ENCODE results near the gene VTI1A.
"Not testable (repeated sequence)": the region's sequence is repeated elsewhere in the genome, so short reads cannot be mapped to it uniquely, and the experiment has no call there.

The VTI1A gene

DNA sequence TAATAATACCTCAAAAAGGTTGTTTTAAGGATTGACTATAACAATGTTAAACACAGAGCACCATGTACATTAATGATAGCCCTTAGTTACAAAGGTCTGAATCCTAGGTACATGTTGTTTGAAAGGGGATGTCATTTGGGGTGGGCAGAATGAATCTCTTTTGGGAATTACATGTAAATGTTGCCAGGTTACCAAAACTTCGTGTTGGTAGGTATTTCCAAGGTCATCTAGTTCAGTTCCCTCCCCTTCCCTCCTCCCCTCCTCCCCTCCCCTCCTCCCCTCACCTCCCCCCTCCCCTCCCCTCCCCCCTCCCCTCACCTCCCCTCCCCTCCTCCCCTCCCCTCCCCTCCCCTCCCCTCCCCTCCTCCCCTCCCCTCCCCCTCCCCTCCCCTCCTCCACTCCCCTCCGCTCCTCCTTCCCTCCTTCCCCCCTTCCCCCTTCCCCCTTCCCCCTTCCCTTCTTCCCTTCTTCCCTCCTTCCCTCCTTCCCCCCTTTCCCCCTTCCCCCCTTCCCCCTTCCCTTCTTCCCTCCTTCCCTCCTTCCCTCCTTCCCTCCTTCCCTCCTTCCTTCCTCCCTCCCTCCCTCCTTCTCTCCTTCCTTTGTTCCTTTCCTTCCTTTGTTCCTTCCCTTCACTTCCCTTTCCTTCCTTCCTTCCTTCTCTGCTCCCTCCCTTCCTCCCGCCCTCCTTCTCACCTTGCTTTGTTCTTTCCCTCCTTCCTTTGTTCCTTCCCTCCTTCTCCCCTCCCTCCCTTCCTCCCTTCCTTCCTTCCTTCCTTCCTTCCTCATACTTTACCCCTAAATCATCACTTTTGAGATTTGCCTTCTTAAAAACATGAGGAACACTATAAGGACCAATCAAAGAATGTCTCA lies 8.1 kb downstream of the VTI1A start:
- DNase-seq (ENCODE audit: low spot score), result no peak

DNA sequence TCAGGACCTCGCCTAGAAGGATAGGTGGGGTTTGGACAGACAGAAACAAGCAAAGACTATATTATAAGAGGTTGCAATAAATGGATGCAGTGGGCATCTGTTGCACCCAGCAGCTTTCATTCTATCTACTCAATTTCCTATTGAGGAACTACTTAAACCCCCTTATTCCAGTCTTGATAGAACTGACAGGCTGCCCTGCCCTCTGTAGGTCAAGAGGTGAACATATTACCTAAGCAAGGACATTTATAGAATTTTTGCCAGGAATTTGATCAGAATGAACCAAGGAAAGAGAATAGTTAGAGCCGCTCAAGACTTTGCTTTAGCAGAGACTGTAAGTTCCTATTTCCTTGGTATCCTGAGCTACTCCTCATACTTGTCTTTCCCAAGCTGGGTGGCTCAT lies 9.5 kb downstream of the VTI1A start:
- DNase-seq (ENCODE audit: low spot score), result no peak

DNA sequence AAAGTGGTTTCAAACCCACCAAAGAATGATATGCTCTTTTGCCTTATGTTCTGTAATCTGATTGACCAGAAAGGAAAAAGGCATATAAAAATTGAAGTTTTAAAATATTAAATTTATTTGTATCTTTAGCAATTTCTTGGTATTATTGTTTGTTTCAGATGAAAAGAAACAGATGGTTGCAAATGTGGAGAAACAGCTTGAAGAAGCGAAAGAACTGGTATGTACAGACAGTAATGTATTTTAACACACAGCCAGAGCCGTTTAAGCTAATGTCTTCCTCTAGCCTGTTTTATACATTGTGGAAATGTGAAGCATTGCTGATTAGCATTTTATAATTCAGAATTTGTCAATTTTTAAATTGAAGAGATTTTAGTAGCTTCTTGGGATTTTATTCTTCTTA lies 13.4 kb downstream of the VTI1A start:
- DNase-seq (ENCODE audit: low spot score), result no peak

DNA sequence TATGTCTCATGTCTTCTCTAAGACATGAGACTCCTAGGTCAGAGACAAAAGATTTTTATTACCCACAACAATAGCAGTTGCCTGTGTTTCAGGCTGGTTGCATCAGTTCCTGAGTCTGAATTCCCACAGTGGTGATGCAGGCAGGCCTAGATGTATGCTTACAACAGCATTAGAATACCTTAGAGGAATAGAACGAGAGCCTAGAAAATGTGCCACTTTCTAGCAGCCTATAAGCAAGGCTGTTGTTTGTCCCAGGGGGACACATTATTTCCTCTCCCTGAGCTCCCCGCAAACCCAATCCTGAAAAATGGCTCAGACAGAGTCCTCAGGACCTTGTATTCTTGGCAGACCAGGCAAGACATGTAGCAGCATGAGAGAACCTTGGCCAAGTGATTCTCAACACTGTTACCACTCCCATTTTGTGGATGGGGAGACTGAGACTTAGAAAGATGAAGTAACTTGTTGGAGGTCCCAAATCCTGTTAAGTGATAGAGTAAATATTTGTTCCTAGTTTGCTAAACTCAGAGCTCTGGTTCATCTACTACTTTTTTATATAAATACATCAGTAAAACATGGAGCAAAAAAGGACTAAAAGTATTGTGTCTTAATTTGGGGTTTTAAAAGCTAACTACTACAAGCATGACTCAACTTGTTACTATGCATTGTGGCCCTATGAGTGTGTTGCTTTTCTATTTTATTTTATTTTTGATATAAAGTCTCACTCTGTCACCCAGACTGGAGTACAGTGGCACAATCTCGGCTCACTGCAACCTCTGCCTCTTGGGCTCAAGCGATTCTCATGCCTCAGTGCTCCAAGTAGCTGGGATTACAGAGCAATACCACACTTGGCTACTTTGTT lies 14.2 kb downstream of the VTI1A start:
- no peak for DNase-seq (ENCODE audit: low spot score)

DNA sequence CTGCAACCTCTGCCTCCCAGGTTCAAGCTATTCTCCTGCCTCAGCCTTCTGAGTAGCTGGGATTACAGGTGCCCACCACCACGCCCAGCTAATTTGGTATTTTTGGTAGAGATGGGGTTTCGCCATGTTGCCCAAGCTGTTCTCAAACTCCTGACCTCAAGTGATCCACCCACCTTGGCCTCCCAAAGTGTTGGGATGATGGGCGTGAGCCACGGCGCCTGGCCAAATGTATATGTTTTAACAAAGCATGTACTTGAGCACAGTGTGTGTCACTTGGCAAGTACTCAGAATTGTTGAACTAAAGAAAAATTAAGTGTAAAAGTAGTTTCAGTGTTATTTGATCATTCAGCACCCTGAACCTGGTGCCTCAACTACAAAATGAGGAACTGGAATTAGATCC lies 17.1 kb downstream of the VTI1A start:
- not testable (repeated sequence) for DNase-seq (ENCODE audit: low spot score)

- no peak for DNase-seq (ENCODE audit: low spot score)
Measured at GRCh38 chr10:112465299-112465883, 18.4 kb downstream of the VTI1A start.

DNA sequence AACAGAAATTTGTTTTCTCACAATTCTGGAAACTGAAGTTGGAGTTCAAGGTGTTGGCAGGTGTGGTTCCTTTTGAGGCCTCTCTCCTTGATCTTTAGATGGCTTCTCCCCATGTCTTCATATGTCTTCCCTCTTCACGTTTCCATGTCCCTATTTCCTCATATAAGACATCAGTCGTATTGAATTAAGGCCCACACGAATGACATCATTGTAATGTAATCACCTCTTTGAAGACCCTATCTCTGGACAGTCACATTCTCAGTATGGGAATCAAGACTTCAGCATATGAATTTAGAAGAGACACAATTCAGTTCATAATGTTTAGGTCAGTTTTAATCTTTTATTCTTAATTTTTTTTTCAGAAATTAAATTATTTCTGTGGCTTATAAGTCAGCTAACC lies 19.8 kb downstream of the VTI1A start:
- DNase-seq (ENCODE audit: low spot score), result no peak

DNA sequence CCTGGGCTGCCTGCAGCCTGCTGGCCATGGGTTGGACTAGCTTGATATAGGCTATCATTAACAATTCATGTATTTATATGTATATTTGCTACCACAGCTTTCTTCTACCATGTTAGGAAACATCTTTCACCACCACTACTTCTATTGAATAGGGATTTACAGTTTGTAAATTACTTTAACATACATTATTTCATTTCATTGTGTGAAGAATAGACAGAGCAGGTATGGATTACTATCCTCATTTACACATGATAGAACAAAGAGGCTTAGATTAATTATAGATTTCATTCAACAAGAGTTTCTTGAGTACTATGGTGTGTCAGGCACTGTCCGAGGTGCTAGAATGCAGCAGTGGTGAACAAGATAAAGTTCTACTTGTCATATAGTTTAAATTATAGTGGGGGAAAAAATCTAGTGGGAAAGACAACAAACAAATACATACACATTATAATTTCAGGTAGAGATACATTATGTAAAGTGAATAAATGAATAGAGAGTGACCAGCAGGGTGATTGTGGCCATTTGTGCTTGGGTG lies 20.6 kb downstream of the VTI1A start:
- no peak for DNase-seq (ENCODE audit: low spot score)

DNA sequence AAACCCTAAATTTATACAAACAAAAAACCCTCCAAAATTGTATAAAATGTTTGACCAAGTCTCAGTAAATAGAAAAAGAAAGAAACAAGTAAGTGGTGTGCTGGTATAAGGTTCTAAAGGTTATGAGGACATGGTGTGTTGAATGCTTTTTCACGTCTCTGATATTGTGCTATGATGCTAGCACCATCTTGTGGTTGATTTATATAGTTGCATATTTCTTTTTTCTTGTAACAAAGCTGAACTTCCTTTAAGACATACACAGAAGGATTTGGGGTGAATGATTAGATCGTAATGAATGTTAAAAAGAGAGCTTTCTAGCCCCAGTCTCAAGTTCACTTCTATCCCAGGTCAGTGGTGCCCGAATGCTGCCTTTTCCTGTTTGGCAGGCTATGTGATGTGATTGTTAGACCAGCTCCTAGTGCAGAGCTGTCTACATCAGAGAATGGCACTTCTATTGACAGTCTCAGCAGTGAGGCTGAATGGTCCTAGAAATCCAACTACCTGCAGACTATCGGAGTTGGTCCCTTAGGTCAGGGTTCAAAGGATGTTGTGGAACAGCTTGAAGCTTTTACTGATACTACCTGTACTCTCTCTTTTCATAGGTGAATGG lies 25.0 kb downstream of the VTI1A start:
- DNase-seq (ENCODE audit: low spot score), result peak; percentile 35

- no peak for DNase-seq (ENCODE audit: low spot score)
Measured at GRCh38 chr10:112475575-112476218, 28.7 kb downstream of the VTI1A start.

DNA sequence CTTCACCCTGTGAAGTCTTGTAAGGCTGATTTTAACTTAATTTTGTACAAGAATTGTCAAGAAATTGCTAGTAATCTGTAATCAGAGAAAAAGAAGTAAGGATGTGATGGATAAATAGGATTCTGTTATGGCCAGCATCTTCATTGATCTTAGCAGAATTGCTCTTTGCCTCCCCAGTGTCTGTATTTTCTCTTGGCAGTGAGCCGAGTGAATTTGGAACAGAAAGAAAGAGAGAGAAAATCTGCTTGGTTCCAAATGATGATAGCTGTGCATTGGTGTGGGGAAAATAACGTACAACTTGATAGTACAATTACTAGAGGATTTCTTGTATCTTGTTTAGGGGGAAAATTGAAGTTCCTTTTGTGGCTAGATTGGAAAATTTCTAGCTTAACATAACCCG lies 34.6 kb downstream of the VTI1A start:
- DNase-seq (ENCODE audit: low spot score), result no peak

GRCh38 chr10:112484399-112484798 lies 37.4 kb downstream of the VTI1A start:
- DNase-seq (ENCODE audit: low spot score), result no peak

DNA sequence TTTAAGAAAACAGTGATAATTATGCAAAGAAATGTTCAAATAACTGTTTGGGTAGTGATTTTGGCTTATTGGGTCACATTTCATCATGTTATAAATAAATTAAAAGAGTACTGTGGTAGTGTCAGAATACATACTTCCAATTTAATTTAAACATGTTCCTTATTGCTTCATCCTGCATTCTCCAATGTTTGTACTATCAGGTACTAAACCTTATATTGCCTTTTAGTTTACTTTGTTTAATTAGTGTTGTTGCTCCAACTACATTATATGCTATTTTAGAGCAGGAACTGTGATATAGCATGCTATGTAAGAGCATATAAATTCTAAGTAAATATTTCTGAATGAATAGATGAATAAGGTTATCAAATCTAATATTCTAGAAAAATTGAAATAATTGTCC lies 40.9 kb downstream of the VTI1A start:
- no peak for DNase-seq (ENCODE audit: low spot score)

GRCh38 chr10:112490545-112490944 lies 43.5 kb downstream of the VTI1A start:
- DNase-seq (ENCODE audit: low spot score), result no peak

DNA sequence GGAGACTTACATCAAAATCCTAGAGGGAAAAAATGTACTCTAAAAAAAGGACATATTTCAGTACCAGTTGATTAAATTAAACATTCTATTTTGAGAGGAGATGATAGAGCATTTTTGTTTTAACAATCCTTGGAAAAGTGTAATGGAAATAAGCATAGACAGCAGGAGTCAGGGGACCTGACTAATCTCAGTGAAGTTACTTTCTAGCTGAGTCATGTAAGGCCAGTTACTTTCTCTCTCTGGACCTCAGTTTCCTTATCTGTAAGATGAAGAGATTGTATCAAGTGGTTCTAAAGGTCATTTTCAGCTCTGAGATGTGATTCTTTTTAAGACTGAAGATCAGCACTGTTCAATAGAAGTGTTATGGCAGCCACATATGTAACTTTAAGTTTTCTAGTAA lies 44.1 kb downstream of the VTI1A start:
- DNase-seq (ENCODE audit: low spot score), result no peak

GRCh38 chr10:112492736-112493135 lies 45.7 kb downstream of the VTI1A start:
- no peak for DNase-seq (ENCODE audit: low spot score)

- no peak for DNase-seq (ENCODE audit: low spot score)
Measured at GRCh38 chr10:112497347-112497950, 50.4 kb downstream of the VTI1A start.

- no peak for DNase-seq (ENCODE audit: low spot score)
Measured at GRCh38 chr10:112498806-112499205, 51.8 kb downstream of the VTI1A start.

- not testable (repeated sequence) for DNase-seq (ENCODE audit: low spot score)
Measured at GRCh38 chr10:112499985-112500384, 53.0 kb downstream of the VTI1A start.

DNA sequence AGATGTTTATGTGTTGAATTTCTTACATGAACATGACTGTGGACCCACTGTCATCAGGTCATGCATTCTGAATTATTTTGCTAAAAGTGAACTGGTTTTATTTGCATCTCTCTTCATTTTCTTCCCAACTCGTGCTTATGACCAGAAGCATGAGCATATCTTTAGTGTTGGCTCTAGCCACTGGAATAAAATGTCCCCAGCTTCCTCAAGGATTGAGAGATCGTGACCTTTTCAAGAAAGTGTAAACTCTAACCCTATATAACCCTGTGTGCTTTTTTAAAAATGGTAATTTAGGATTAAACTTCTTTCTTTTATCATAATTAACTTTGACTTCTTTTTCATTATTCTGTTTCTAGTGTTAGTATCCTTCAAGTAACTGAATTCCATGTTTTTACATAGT lies 55.5 kb downstream of the VTI1A start:
- DNase-seq (ENCODE audit: low spot score), result no peak

DNA sequence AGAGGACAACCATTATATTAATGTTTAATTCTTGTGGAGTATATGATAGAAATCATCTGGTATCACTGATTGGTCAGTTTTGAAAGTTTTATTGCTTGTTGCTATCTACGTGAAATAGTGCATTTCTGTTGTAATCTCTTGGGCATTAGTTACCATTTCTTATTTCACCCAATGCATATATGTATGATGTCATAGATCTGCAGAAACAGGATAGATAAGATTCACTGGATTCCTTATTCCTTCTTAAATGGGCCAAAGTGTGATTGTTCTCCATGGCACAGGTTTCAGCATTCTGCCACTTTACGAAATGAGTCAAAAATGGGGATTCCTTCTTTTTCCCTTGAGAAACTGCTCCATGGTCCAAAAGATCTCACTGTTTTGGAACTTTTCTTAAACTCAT lies 56.6 kb downstream of the VTI1A start:
- DNase-seq (ENCODE audit: low spot score), result no peak
